Measurements from ENCODE around the gene SCNN1B.

- TF ChIP-seq CTCF (conservative IDR thresholded peaks at IDR 0.05) (no peak), ZFX (IDR thresholded peaks at IDR 0.05) (no peak)
Observed at GRCh38 chr16:23283571-23283970, 18.5 kb upstream of the SCNN1B start.

Data from C4-2B (cell line).